Colonic mucosa (tissue), 4 donors: ENCODE measurements around the gene KCNA5. TPM values are rescaled to one million over a fixed set of nuclear protein-coding genes. Genes with fewer than 3 reads are reported as not detected.

ENCODE experiments used
- DNase-seq: peaks from one replicate; pipeline ENCODE4 v3.0.0-alpha.2; 2020
- H3K27ac ChIP-seq: fragments of 200-600 bp; one replicate; pipeline ENCODE4 v1.8.0; 2021
- H3K27me3 ChIP-seq: fragments of 200-600 bp; one replicate; pipeline ENCODE4 v1.8.0; 2021
- H3K36me3 ChIP-seq: fragments of 200-600 bp; one replicate; pipeline ENCODE4 v1.8.0; 2021
- H3K4me1 ChIP-seq: fragments of 200-600 bp; one replicate; pipeline ENCODE4 v1.8.0; 2021; ENCODE audit warnings: mild to moderate bottlenecking
- H3K4me3 ChIP-seq: fragments of 200-600 bp; one replicate; pipeline ENCODE4 v1.8.0; 2021
- H3K9ac ChIP-seq, 2 donors: one replicate each; pipeline ENCODE4 v1.7.0; 2013; ENCODE audit warnings: control low read depth in 2 of 2, low read depth in 2 of 2, low read length in 2 of 2
- H3K9me3 ChIP-seq: fragments of 200-600 bp; one replicate; pipeline ENCODE4 v1.8.0; 2021
- CTCF ChIP-seq: fragments of 200-600 bp; IDR thresholded peaks from one replicate; pipeline ENCODE4 v1.8.0; 2022; ENCODE audit warnings: antibody characterized with exemption, mild to moderate bottlenecking
- intact Hi-C: fragments of 100-400 bp; cut with DNase I; formaldehyde crosslinking; loops from one replicate; pipeline ENCODE4 v1.14.1; 2022
- total RNA-seq, 2 donors: library from RNA; stranded (reverse); fragmentation: NEBNext Ultra II Directional in 1 of 2; extraction: Animal tissue kit (Norgen Biotek cat#: 25700) in 1 of 2; gene quantifications; one replicate each; pipeline ENCODE4 v1.2.1, GENCODE V29; 2021
- donor health status: healthy.
- donor health status: DM: no; HTN: no; CAD: no.
- donor health status: DM: no; HTN: no; CAD: no.

The KCNA5 gene
- total RNA-seq, 2 donors from 2014 or later = 0.11 TPM; not detected in 1

- Histone ChIP-seq H3K27me3 (peaks cover 13% of the 10 kb centered on the region), H3K9me3 (no peaks in the 10 kb centered on the region), H3K27ac (no peak overlapping the region), H3K9ac (no peak overlapping the region), H3K4me1 (no peaks in the 10 kb centered on the region), H3K36me3 (no peaks in the 10 kb centered on the region), H3K4me3 (no peak overlapping the region)
- DNase-seq = no peak
- intact Hi-C loops = no loop called here
- no peak for TF ChIP-seq CTCF
Observed at GRCh38 chr12:5047729-5048128, 4.0 kb downstream of the KCNA5 start.

- peaks cover 3% of the 10 kb centered on the region for H3K27me3 ChIP-seq
- H3K4me3 ChIP-seq = no peak overlapping the region
- no peak for TF ChIP-seq CTCF
- intact Hi-C loops = no loop called here
- no peak overlapping the region for H3K27ac ChIP-seq
- no peak for DNase-seq
- H3K36me3 ChIP-seq = no peaks in the 10 kb centered on the region
- no peak overlapping the region for H3K9ac ChIP-seq
- H3K9me3 ChIP-seq = no peaks in the 10 kb centered on the region
- H3K4me1 ChIP-seq = no peaks in the 10 kb centered on the region
Observed at GRCh38 chr12:5050542-5050941, 6.9 kb downstream of the KCNA5 start.

GRCh38 chr12:5051334-5051733 is 7.7 kb downstream of the KCNA5 start:
- no peak for TF ChIP-seq CTCF
- no peaks in the 10 kb centered on the region for H3K4me1 ChIP-seq
- H3K4me3 ChIP-seq = no peak overlapping the region
- H3K9ac ChIP-seq = no peak overlapping the region
- H3K27me3 ChIP-seq = peaks cover 3% of the 10 kb centered on the region
- intact Hi-C loops = no loop called here
- no peaks in the 10 kb centered on the region for H3K36me3 ChIP-seq
- H3K9me3 ChIP-seq = no peaks in the 10 kb centered on the region
- DNase-seq = no peak
- H3K27ac ChIP-seq = no peak overlapping the region

GRCh38 chr12:5051913-5052312 is 8.2 kb downstream of the KCNA5 start:
- no peak overlapping the region for H3K4me3 ChIP-seq
- no peaks in the 10 kb centered on the region for H3K9me3 ChIP-seq
- no peaks in the 10 kb centered on the region for H3K36me3 ChIP-seq
- no peak overlapping the region for H3K9ac ChIP-seq
- no peak for DNase-seq
- no peak for TF ChIP-seq CTCF
- intact Hi-C loops = no loop called here
- H3K4me1 ChIP-seq = no peaks in the 10 kb centered on the region
- H3K27ac ChIP-seq = no peak overlapping the region
- H3K27me3 ChIP-seq = peaks cover 3% of the 10 kb centered on the region

GRCh38 chr12:5052348-5052747 is 8.7 kb downstream of the KCNA5 start:
- Histone ChIP-seq H3K9me3 (no peaks in the 10 kb centered on the region), H3K9ac (no peak overlapping the region), H3K4me1 (no peaks in the 10 kb centered on the region), H3K4me3 (no peak overlapping the region), H3K27ac (no peak overlapping the region), H3K36me3 (no peaks in the 10 kb centered on the region), H3K27me3 (no peaks in the 10 kb centered on the region)
- DNase-seq = no peak
- intact Hi-C loops = no loop called here
- TF ChIP-seq CTCF = no peak

- no peaks in the 10 kb centered on the region for H3K27me3 ChIP-seq
- no peaks in the 10 kb centered on the region for H3K9me3 ChIP-seq
- no peaks in the 10 kb centered on the region for H3K4me1 ChIP-seq
- H3K36me3 ChIP-seq = no peaks in the 10 kb centered on the region
- no peak overlapping the region for H3K9ac ChIP-seq
- DNase-seq = no peak
- no peak for TF ChIP-seq CTCF
- no peak overlapping the region for H3K4me3 ChIP-seq
- intact Hi-C loops = no loop called here
- no peak overlapping the region for H3K27ac ChIP-seq
Observed at GRCh38 chr12:5059358-5059757, 15.7 kb downstream of the KCNA5 start.
